ENCODE results near the gene JPT2.

GRCh38 chr16:1670866-1671265 is 7.2 kb upstream of the JPT2 start:
- no peak for TF ChIP-seq POLR2AphosphoS5 (IDR thresholded peaks at IDR 0.05)
- no peak for TF ChIP-seq POLR2A (IDR thresholded peaks at IDR 0.05)
